ENCODE data around the gene TPRG1.

The TPRG1 gene

GRCh38 chr3:189146848-189147247 lies 24.9 kb upstream of the TPRG1 start:
- ATAC-seq (ENCODE audit: low read depth) (no peak), DNase-seq (ENCODE audit: low spot score in 2 of 2) (no peak)
- peaks cover 4% of the 10 kb centered on the region for H3K4me1 Mint-ChIP-seq
- no peak overlapping the region for H3K27ac Mint-ChIP-seq
- no peaks in the 10 kb centered on the region for H3K36me3 Mint-ChIP-seq
- H3K27me3 Mint-ChIP-seq: peaks cover 11% of the 10 kb centered on the region
- H3K4me3 Mint-ChIP-seq: no peak overlapping the region
- H3K9me3 Mint-ChIP-seq: no peaks in the 10 kb centered on the region

DNA sequence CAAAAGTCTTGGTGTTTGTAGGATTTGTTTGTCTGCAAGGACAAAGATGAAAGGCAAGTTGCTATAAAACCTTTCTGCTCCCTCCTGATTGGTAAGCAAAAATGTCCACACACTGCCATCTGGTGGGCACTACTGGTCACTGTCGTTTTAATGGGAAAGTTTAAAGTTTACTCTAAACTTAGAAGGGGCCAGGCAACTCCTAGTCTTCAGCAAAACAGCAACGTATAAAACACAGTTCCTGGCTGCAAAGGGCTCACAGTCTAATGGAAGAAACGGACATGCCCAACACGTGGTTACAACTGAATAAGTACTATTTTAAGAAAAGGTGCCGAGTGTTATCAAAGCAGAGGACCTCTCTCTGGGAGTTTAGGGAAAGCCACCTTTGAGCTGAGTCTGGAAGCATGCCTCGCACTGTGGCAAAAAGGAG lies 23.7 kb upstream of the TPRG1 start:
- no peaks in the 10 kb centered on the region for H3K9me3 Mint-ChIP-seq
- H3K27ac Mint-ChIP-seq: no peak overlapping the region
- peaks cover 4% of the 10 kb centered on the region for H3K4me1 Mint-ChIP-seq
- peak; percentile 49 to 51 for DNase-seq (ENCODE audit: low spot score in 2 of 2)
- peak; percentile 64 for ATAC-seq (ENCODE audit: low read depth)
- H3K36me3 Mint-ChIP-seq: no peaks in the 10 kb centered on the region
- H3K27me3 Mint-ChIP-seq: peaks cover 7% of the 10 kb centered on the region
- H3K4me3 Mint-ChIP-seq: no peak overlapping the region

DNA sequence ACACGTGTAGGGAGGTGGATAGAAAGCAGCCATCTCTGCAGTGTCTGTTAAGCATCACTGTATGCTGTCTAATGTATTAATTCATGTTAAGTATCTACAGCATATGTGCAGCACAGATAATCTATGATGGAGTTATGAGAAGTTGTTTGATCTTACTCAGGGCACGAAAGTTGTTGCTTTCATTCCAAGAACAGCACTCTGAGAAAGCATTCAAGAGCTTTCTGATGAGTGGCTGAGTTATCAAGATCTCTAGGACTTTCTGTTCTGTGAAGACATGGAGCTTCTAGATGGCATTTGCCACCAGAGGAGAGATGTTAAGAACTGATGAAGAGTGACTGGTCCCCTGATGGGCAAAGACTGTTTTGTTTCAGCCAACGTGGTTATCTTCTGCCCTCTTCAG lies 22.6 kb upstream of the TPRG1 start:
- Mint-ChIP-seq H3K27ac (no peak overlapping the region), H3K9me3 (no peaks in the 10 kb centered on the region), H3K4me1 (peaks cover 4% of the 10 kb centered on the region), H3K36me3 (no peaks in the 10 kb centered on the region), H3K27me3 (peaks cover 7% of the 10 kb centered on the region), H3K4me3 (no peak overlapping the region)
- no peak for ATAC-seq (ENCODE audit: low read depth)
- DNase-seq (ENCODE audit: low spot score in 2 of 2): no peak

DNA sequence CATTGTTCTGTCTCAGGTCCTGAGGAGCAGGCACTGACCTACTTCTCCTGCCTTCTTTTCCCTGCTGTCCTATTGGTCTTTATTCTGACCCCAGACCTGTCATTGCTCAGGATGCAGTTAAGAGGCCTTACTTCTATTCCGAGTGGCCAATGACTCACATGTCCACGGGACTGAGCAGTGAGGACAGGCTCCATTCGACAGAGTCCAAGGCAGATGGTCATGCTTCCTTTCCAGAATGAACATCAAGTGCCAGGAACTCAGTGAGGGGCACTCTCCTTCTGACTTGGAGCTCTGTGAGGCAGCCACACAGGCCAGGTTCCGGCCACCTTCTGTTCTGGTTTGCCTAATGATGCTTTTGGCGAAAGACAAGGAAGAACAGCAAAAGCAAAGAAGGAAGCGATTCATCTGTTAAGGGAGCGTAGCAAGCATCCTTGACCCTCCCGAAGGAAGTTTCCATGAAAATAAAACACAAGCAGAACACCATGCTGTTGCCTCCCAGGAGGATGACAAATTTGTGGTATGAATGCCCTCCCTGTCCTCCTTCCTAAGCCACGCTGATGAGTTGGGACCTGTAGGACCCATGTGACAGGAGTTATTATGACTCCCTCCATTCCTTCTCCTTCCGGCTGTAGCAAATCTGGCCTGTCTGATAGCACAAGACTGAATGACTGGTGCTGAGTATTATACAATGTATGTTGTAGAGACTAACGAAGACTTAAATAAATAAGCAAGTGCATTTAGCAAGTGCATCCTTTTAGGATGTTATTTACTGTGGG lies 14.4 kb upstream of the TPRG1 start:
- DNase-seq (ENCODE audit: low spot score in 2 of 2) (no peak), ATAC-seq (ENCODE audit: low read depth) (no peak)
- Mint-ChIP-seq H3K27ac (no peak overlapping the region), H3K36me3 (no peaks in the 10 kb centered on the region), H3K27me3 (peaks cover 22% of the 10 kb centered on the region), H3K9me3 (no peaks in the 10 kb centered on the region), H3K4me1 (no peaks in the 10 kb centered on the region), H3K4me3 (no peak overlapping the region)

DNA sequence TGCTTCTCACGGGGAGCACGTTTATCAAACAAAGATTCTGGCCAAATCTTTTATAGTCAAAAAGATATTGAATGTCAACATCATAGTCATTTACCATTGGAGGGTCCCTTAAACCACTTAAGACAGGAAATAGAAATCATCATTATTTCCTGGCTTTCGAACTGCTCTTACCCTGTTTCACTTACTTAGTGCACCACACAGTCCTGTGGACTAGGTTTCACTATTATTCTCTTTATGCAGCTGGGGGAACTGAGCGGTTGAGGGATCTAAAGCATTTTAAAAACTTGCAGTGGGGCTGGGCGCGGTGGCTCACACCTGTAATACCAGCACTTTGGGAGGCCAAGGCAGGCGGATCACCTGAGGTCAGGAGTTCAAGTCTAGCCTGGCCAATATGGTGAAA lies 13.7 kb upstream of the TPRG1 start:
- no peak for ATAC-seq (ENCODE audit: low read depth)
- H3K4me3 Mint-ChIP-seq: no peak overlapping the region
- no peak overlapping the region for H3K27ac Mint-ChIP-seq
- H3K27me3 Mint-ChIP-seq: peaks cover 22% of the 10 kb centered on the region
- no peak for DNase-seq (ENCODE audit: low spot score in 2 of 2)
- H3K9me3 Mint-ChIP-seq: no peaks in the 10 kb centered on the region
- no peaks in the 10 kb centered on the region for H3K4me1 Mint-ChIP-seq
- H3K36me3 Mint-ChIP-seq: no peaks in the 10 kb centered on the region

GRCh38 chr3:189160519-189161309 lies 11.1 kb upstream of the TPRG1 start:
- no peaks in the 10 kb centered on the region for H3K36me3 Mint-ChIP-seq
- H3K9me3 Mint-ChIP-seq: no peaks in the 10 kb centered on the region
- H3K4me1 Mint-ChIP-seq: no peaks in the 10 kb centered on the region
- peaks cover 17% of the 10 kb centered on the region for H3K27me3 Mint-ChIP-seq
- no peak for DNase-seq (ENCODE audit: low spot score in 2 of 2)
- H3K27ac Mint-ChIP-seq: no peak overlapping the region
- no peak for ATAC-seq (ENCODE audit: low read depth)
- H3K4me3 Mint-ChIP-seq: no peak overlapping the region

GRCh38 chr3:189165092-189165612 lies 6.6 kb upstream of the TPRG1 start:
- no peak for DNase-seq (ENCODE audit: low spot score in 2 of 2)
- Mint-ChIP-seq H3K4me1 (no peaks in the 10 kb centered on the region), H3K36me3 (no peaks in the 10 kb centered on the region), H3K9me3 (no peaks in the 10 kb centered on the region), H3K27me3 (peaks cover 5% of the 10 kb centered on the region), H3K27ac (no peak overlapping the region), H3K4me3 (no peak overlapping the region)
- ATAC-seq (ENCODE audit: low read depth): no peak

DNA sequence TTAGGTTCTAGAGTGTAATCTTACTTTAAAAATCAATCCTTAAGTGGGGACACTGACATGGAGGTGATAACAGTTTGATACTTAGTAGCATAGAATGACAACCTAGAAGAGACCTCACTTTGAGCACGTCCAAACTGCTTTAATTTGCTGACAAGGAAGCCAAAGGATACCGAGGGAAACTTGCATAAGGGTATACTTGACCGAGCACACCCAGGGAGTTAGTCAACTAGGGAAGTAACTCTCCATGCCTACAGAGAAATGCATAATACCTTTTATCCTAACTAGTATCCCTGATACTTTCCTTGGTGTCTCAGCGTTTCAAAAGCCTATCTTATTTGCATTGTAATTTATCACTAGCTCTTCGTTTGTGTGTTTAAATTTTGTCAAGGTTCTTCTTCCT lies 5.5 kb upstream of the TPRG1 start:
- H3K4me1 Mint-ChIP-seq: no peaks in the 10 kb centered on the region
- H3K27ac Mint-ChIP-seq: no peak overlapping the region
- DNase-seq (ENCODE audit: low spot score in 2 of 2): no peak
- H3K9me3 Mint-ChIP-seq: no peaks in the 10 kb centered on the region
- H3K36me3 Mint-ChIP-seq: no peaks in the 10 kb centered on the region
- no peak for ATAC-seq (ENCODE audit: low read depth)
- H3K4me3 Mint-ChIP-seq: no peak overlapping the region
- H3K27me3 Mint-ChIP-seq: no peaks in the 10 kb centered on the region

DNA sequence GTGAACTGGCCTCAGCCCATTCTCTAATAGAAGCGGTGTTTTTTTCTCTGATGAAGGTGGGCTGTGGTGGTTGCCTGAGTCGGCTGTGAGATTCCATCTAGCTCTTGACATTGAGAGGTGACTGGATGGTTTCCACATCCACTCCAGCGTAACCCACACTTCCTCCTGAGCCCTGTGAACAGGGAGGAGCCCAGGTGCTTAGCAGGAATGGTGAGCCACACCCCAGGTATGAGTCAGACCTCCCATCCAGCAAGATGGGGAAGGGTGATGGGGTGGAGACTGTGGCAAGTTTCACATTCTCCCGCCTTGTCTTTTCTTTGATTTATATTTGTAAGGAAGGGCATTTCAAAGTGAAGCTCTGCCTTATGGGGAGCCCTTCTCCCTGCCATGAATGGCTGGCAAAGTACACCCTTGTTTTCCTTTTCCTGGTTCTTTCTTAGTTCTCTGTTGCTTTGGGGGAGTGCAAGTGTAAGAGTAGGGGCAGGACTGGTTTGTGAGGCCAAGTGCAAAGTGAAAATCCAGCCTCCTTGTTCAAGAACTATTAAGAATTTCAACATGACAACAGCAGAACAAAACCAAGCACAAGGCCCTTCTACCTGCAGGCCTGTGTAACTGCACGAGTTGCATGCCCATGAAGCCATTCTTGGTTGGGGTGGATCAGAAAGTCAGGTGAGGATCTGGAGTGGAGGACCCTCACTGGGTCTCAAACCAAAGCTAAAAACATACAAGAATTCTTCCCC lies 4.6 kb upstream of the TPRG1 start:
- H3K27me3 Mint-ChIP-seq: no peaks in the 10 kb centered on the region
- H3K36me3 Mint-ChIP-seq: no peaks in the 10 kb centered on the region
- H3K4me3 Mint-ChIP-seq: no peak overlapping the region
- DNase-seq (ENCODE audit: low spot score in 2 of 2) (no peak), ATAC-seq (ENCODE audit: low read depth) (no peak)
- no peaks in the 10 kb centered on the region for H3K9me3 Mint-ChIP-seq
- no peaks in the 10 kb centered on the region for H3K4me1 Mint-ChIP-seq
- H3K27ac Mint-ChIP-seq: no peak overlapping the region

DNA sequence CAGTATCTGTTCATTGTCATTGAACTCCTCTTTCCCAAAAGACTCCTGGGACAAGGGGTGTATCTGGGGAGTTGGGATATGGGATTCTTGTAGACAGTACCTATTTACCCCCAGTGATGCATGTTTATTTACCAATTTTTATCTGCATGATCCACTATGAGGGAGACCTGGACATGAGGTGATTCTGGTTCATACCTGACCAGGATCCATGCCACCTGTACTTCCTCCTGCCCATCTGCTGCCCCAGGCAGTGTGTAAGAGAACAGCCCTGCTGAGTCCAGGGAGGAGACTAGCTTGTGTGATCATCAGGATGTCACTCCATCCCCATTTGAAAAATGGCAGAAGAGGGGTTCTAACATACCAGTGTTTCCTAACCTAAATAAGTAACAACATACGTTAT lies 3.1 kb upstream of the TPRG1 start:
- Mint-ChIP-seq H3K4me1 (no peaks in the 10 kb centered on the region), H3K27me3 (no peaks in the 10 kb centered on the region), H3K36me3 (no peaks in the 10 kb centered on the region), H3K9me3 (no peaks in the 10 kb centered on the region), H3K4me3 (no peak overlapping the region), H3K27ac (no peak overlapping the region)
- no peak for ATAC-seq (ENCODE audit: low read depth)
- DNase-seq (ENCODE audit: low spot score in 2 of 2): no peak

GRCh38 chr3:189169728-189170127 lies 2.0 kb upstream of the TPRG1 start:
- Mint-ChIP-seq H3K27me3 (no peaks in the 10 kb centered on the region), H3K4me1 (no peaks in the 10 kb centered on the region), H3K9me3 (no peaks in the 10 kb centered on the region), H3K4me3 (no peak overlapping the region), H3K27ac (no peak overlapping the region), H3K36me3 (no peaks in the 10 kb centered on the region)
- ATAC-seq (ENCODE audit: low read depth) (no peak), DNase-seq (ENCODE audit: low spot score in 2 of 2) (no peak)

DNA sequence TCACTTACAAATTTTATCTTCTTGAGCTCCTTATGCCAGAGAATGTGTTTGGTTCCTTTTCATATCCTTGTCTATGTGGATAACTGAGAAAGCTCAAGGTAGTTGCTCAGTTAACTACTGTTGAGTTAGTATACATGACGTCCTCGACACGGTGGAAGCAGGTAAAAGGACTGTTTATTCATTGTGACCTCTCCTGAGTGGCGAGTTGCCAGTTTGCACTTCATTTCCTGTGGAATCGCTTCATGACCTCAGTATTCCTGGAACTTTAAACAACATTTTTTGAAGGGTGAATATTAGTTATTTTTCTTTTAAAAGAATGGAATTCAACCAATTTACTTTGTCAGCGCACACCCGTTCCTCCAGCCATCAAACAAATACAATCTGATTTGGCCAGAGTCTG lies 1.2 kb upstream of the TPRG1 start:
- no peaks in the 10 kb centered on the region for H3K36me3 Mint-ChIP-seq
- DNase-seq (ENCODE audit: low spot score in 2 of 2): no peak
- peaks cover 5% of the 10 kb centered on the region for H3K27me3 Mint-ChIP-seq
- ATAC-seq (ENCODE audit: low read depth): no peak
- H3K9me3 Mint-ChIP-seq: no peaks in the 10 kb centered on the region
- H3K4me1 Mint-ChIP-seq: no peaks in the 10 kb centered on the region
- no peak overlapping the region for H3K27ac Mint-ChIP-seq
- H3K4me3 Mint-ChIP-seq: no peak overlapping the region

DNA sequence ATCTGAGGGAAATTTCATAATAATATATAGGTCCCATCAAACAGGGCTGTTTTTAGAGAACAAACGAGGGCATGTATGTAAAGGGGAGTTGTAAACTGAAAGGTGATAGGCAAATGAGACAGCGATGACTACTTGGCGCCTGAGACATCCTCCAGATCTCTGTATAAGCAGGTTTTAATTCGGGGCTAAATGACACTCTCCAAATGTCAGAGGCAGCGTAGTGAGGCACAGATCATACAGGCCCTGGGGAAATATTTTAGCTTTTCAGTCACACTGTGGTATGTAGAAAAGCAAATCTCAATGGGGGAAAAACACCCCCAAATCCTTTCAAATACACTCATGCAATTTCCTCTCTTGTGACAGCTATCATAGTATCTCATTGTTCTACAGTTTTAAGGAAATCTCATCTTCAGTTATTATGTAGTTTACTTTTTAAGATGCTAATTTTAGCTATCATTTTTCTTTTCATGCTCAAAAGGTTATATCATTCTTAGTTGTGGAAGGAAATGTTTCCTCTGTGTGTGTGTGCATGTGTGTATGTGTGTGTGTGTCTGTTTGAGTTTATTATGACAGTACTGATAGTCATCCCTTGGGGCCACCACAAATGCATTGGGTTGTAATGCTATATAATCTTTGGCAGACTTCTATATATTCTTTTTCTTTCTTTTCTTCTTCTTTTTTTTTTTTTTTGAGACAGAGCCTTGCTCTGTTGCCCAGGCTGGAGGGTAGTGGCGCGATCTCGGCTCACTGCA lies 1.1 kb downstream of the TPRG1 start:
- no peaks in the 10 kb centered on the region for H3K9me3 Mint-ChIP-seq
- no peak overlapping the region for H3K27ac Mint-ChIP-seq
- H3K4me1 Mint-ChIP-seq: no peaks in the 10 kb centered on the region
- no peaks in the 10 kb centered on the region for H3K36me3 Mint-ChIP-seq
- no peak for DNase-seq (ENCODE audit: low spot score in 2 of 2)
- H3K4me3 Mint-ChIP-seq: no peak overlapping the region
- H3K27me3 Mint-ChIP-seq: peaks cover 15% of the 10 kb centered on the region
- no peak for ATAC-seq (ENCODE audit: low read depth)
